HepG2 (cell line): ENCODE data around the gene UBE2I. TPM values are rescaled to one million over a fixed set of nuclear protein-coding genes. Genes with fewer than 3 reads are reported as not detected.

Experiments used
- ATAC-seq: fragments of 200-7000 bp; cut with Tn5 transposase; 3 replicates; pipeline ENCODE4 v1.9.1; 2020; ENCODE audit warnings: mild to moderate bottlenecking, moderate library complexity
- BruUV-seq: library from RNA; stranded (reverse); fragments of 400-500 nt; replicated peaks from 2 replicates; lab custom pipeline; 2021; lab: Mats Ljungman, UMichigan
- CTCF ChIA-PET: fragments of 300-600 bp; formaldehyde crosslinking; extraction: SDS; loops from one replicate; lab custom pipeline; 2021; ENCODE audit warnings: low total read pairs, inconsistent platforms, low intra/inter-chr PET ratio; lab: Yijun Ruan, JAX
- POLR2A ChIA-PET: fragments of 350-600 bp; sonication (Branson Sonifier 250); formaldehyde crosslinking; loops from one replicate; lab custom pipeline; 2020; ENCODE audit warnings: antibody characterized with exemption, inconsistent platforms; lab: Yijun Ruan, JAX
- DNase-seq: peaks from one replicate; pipeline ENCODE4 v3.0.0-alpha.2; 2015; ENCODE audit warnings: low spot score
- FAIRE-seq: peaks from 3 replicates; lab custom pipeline; 2011; peaks lifted over from hg19 to GRCh38; lab: Jason Lieb, UNC
- H2AFZ ChIP-seq: one replicate; pipeline ENCODE4 v1.6.1; 2011; ENCODE audit warnings: low read length, inconsistent platforms
- H3K27ac ChIP-seq: fragments of 300-600 bp; 3 replicates; pipeline ENCODE4 v1.8.0; 2011; ENCODE audit warnings: mixed run types, mild to moderate bottlenecking, mixed read lengths, low read length, inconsistent platforms; ENCODE audit not compliant: insufficient read depth; ENCODE audit errors: extremely low read length
- H3K27me3 ChIP-seq, 2 experiments: fragments of 200-600 bp in 1 of 2; 2 replicates in 1 of 2; 3 replicates in 1 of 2; pipeline versions ENCODE4 v1.6.0 to v1.8.0; 2011; ENCODE audit warnings: low read length in 2 of 2, mild to moderate bottlenecking in 2 of 2, moderate library complexity in 2 of 2, inconsistent platforms in 1 of 2; ENCODE audit not compliant: insufficient read depth in 2 of 2, control insufficient read depth in 1 of 2
- H3K36me3 ChIP-seq, 2 experiments: fragments of 200-600 bp in 1 of 2; replicated peaks in 1 of 2; 2 replicates in 1 of 2; 3 replicates in 1 of 2; pipeline versions ENCODE4 v1.5.1 to v1.8.0; 2011; ENCODE audit warnings: low read length in 2 of 2, inconsistent platforms in 1 of 2; ENCODE audit not compliant: insufficient read depth in 2 of 2, control insufficient read depth in 1 of 2
- H3K4me1 ChIP-seq: 2 replicates; pipeline ENCODE4 v1.5.1; 2012; ENCODE audit warnings: low read length, inconsistent platforms; ENCODE audit not compliant: insufficient read depth
- H3K4me2 ChIP-seq: 2 replicates; pipeline ENCODE4 v1.6.0; 2011; ENCODE audit warnings: low read depth, low read length, inconsistent platforms
- H3K4me3 ChIP-seq, 3 experiments: fragments of 200-600 bp in 1 of 3; sonication (generic), shearing (Covaris generic) in 1 of 3; replicated peaks in 1 of 3; 2 replicates each; pipeline ENCODE4 v1.5.1; 2011 to 2016; ENCODE audit warnings: low read length in 3 of 3, inconsistent platforms in 2 of 3, low read depth in 2 of 3, mild to moderate bottlenecking in 2 of 3, control low read depth in 1 of 3, mixed read lengths in 1 of 3; ENCODE audit not compliant: insufficient read depth in 1 of 3
- H3K79me2 ChIP-seq: one replicate; pipeline ENCODE4 v1.6.1; 2011; ENCODE audit warnings: low read length, inconsistent platforms; ENCODE audit not compliant: insufficient read depth
- H3K9ac ChIP-seq: 2 replicates; pipeline ENCODE4 v1.6.0; 2011; ENCODE audit warnings: mild to moderate bottlenecking, low read depth, low read length, inconsistent platforms; ENCODE audit not compliant: insufficient read depth
- H3K9me3 ChIP-seq: 2 replicates; pipeline ENCODE4 v1.5.1; 2012; ENCODE audit warnings: mild to moderate bottlenecking, low read length
- H4K20me1 ChIP-seq: 2 replicates; pipeline ENCODE4 v1.6.0; 2011; ENCODE audit warnings: inconsistent platforms, mild to moderate bottlenecking, low read length, moderate library complexity; ENCODE audit not compliant: insufficient read depth
- ATF3 ChIP-seq: sonication (generic); formaldehyde crosslinking; IDR thresholded peaks from 2 replicates; pipeline ENCODE4 v1.4.0; 2020; ENCODE audit warnings: missing genetic modification reagents
- CENPX ChIP-seq: sonication (generic); formaldehyde crosslinking; IDR thresholded peaks from 2 replicates; pipeline ENCODE4 v1.9.0; 2021; ENCODE audit warnings: mild to moderate bottlenecking, missing genetic modification reagents, moderate library complexity
- KDM3A ChIP-seq: IDR thresholded peaks from 2 replicates; pipeline ENCODE4 v1.6.1; 2018; ENCODE audit warnings: low read depth, missing compliant biosample characterization
- PRDM4 ChIP-seq: sonication (generic); formaldehyde crosslinking; IDR thresholded peaks from 2 replicates; pipeline ENCODE4 v1.9.0; 2021; ENCODE audit warnings: missing genetic modification reagents, borderline replicate concordance
- SALL1 ChIP-seq: sonication (generic); formaldehyde crosslinking; IDR thresholded peaks from 2 replicates; pipeline ENCODE4 v1.8.0; 2022; ENCODE audit warnings: mild to moderate bottlenecking, missing genetic modification reagents
- TEF ChIP-seq: sonication (generic); formaldehyde crosslinking; IDR thresholded peaks from 2 replicates; pipeline ENCODE4 v1.5.0; 2020; ENCODE audit warnings: missing genetic modification reagents
- TFDP1 ChIP-seq: IDR thresholded peaks from 2 replicates; pipeline ENCODE4 v1.6.1; 2016; ENCODE audit warnings: missing compliant biosample characterization, missing genetic modification reagents, borderline replicate concordance
- ZIK1 ChIP-seq: sonication (generic); formaldehyde crosslinking; IDR thresholded peaks from 2 replicates; pipeline ENCODE4 v1.5.0; 2020; ENCODE audit warnings: mild to moderate bottlenecking, low read depth, missing genetic modification reagents, borderline replicate concordance
- ZNF142 ChIP-seq: sonication (generic); formaldehyde crosslinking; IDR thresholded peaks from 2 replicates; pipeline ENCODE4 v1.4.0; 2020; ENCODE audit warnings: missing genetic modification reagents
- ZNF17 ChIP-seq: sonication (generic); formaldehyde crosslinking; IDR thresholded peaks from 2 replicates; pipeline ENCODE4 v1.5.0; 2020; ENCODE audit warnings: mild to moderate bottlenecking, missing genetic modification reagents
- ZNF441 ChIP-seq: sonication (generic); formaldehyde crosslinking; IDR thresholded peaks from 2 replicates; pipeline ENCODE4 v1.7.0; 2021; ENCODE audit warnings: missing genetic modification reagents, borderline replicate concordance
- ZNF619 ChIP-seq: sonication (generic); formaldehyde crosslinking; IDR thresholded peaks from 2 replicates; pipeline ENCODE4 v1.4.0; 2020; ENCODE audit warnings: mild to moderate bottlenecking, missing genetic modification reagents
- WGBS: methylation state at CpG from one replicate; pipeline ENCODE4 v1.1.6; 2017; ENCODE audit warnings: low lambda C conversion rate; 5-methylcytosine and 5-hydroxymethylcytosine counted together
- in situ Hi-C: cut with HindIII; loops from 2 replicates; pipeline ENCODE4 v1.10.0; 2017; ENCODE audit warnings: low pct_unique_long_range_greater_than_20kb; ENCODE audit not compliant: extremely low pct_ligation_motif_present
- intact Hi-C: fragments of 100-400 bp; cut with micrococcal nuclease; formaldehyde crosslinking; loops from one replicate; pipeline ENCODE4 v1.10.0; 2022; ENCODE audit not compliant: unreplicated experiment
- polyA plus RNA-seq, 8 experiments: library from polyadenylated mRNA; depleted of rRNA in 3 of 8; stranded (reverse) in 7 of 8; unstranded in 1 of 8; fragments of >200 nt; fragmentation: Illumina TruSeq in 4 of 8; extraction: Trizol in 4 of 8; gene quantifications; 2 replicates each; pipeline versions ENCODE4 v1.2.1 to v1.2.3, GENCODE V29; 2011 to 2016; ENCODE audit warnings: low read depth in 4 of 8, missing spikeins in 1 of 8, mixed read lengths in 1 of 8; ENCODE audit not compliant: insufficient read depth in 1 of 8
- total RNA-seq, 5 experiments: library from RNA; depleted of rRNA; stranded (reverse); fragments of >200 nt; fragmentation: Illumina TruSeq; extraction: Trizol; gene quantifications; 2 replicates each; pipeline ENCODE4 v1.2.3, GENCODE V29; 2016; ENCODE audit warnings: low read depth in 1 of 5

Gene UBE2I
- total and polyA plus RNA-seq, 2 of the 13 experiments (the other 11 are each of a cell fraction or from before 2014, with no cell fraction given): 75.8 to 98.9 TPM

- no peak overlapping the region for H3K27ac ChIP-seq
- H3K79me2 ChIP-seq: no peaks in the 10 kb centered on the region
- intact Hi-C loops: no loop called here
- in situ Hi-C loops: no loop called here
- no TSS peak for BruUV-seq
- WGBS: 42% methylated on average over 22 of the region's 29 CpGs
- ChIA-PET CTCF (no interaction called here), POLR2A (interaction anchor here (1.0 kb wide), 1 partner anchor 15 kb away, joined by 3 read pairs; no protein-coding TSS in a partner anchor)
- no peaks in the 10 kb centered on the region for H4K20me1 ChIP-seq
- DNase-seq (peak; percentile 55), FAIRE-seq (peak; percentile 81), ATAC-seq (peak; percentile 24; the same call in 2 of the 3 replicates)
- no peaks in the 10 kb centered on the region for H3K36me3 ChIP-seq
- H3K27me3 ChIP-seq: peaks cover 14 to 38% of the 10 kb centered on the region in 2 experiments; a peak in 4 of 5 replicates
- H2AFZ ChIP-seq: no peak overlapping the region
- H3K4me1 ChIP-seq: peaks cover 42% of the 10 kb centered on the region
- peak overlapping the region in 1 of 3 experiments; percentile 37; a peak in 1 of 6 replicates for H3K4me3 ChIP-seq
- no peaks in the 10 kb centered on the region for H3K9me3 ChIP-seq
- peak overlapping the region; percentile 44 for H3K4me2 ChIP-seq
- H3K9ac ChIP-seq: no peak overlapping the region
- TF ChIP-seq ZIK1 (no peak), ATF3 (CRISPR knock-in tag) (no peak), SALL1 (CRISPR knock-in tag) (peak; percentile 16; the same call in 1 of the 2 replicates), ZNF441 (CRISPR knock-in tag) (peak; percentile 86), ZNF142 (CRISPR knock-in tag) (no peak), ZNF619 (CRISPR knock-in tag) (no peak), KDM3A (no peak), TEF (CRISPR knock-in tag) (no peak), TFDP1 (peak; percentile 55; the same call in 1 of the 2 replicates), ZNF17 (CRISPR knock-in tag) (no peak), CENPX (CRISPR knock-in tag) (no peak), PRDM4 (CRISPR knock-in tag) (no peak)
Observed at GRCh38 chr16:1290860-1291575, 18.4 kb upstream of the UBE2I start.
